NCI-H345 treated with DMSO at 0.1 percent for 48 hours (cell line): Measurements from ENCODE around the gene MSI2.
A peak's percentile ranks its signal among the peaks of the same experiment; 100 is the strongest.
"Not testable (repeated sequence)": the region's sequence is repeated elsewhere in the genome, so short reads cannot be mapped to it uniquely, and the experiment has no call there.

Experiments
- DNase-seq: peaks from one replicate; lab custom pipeline; 2025; ENCODE audit not compliant: unreplicated experiment; lab: John Stamatoyannopoulos, UW

The MSI2 gene

DNA sequence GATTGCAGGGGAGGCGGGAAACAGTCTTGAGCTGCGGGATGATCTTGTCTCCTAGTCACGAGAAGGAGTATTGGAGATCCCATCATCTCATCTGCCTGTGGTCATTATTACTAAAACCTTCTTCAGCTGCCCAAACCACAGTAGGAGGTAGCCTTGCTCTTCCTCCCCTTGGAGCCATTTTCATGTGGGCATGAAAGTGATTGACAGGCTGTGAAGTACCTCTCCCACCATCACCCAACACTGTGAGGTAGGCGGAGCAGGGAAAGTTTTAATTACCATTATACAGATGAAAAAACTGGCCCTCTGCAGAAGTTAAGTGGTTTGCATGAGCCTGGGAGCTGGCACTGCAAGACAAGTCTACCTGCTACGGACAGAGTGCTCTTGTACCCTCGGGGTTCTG, 237.3 kb downstream of the MSI2 start:
- DNase-seq, result no peak

DNA sequence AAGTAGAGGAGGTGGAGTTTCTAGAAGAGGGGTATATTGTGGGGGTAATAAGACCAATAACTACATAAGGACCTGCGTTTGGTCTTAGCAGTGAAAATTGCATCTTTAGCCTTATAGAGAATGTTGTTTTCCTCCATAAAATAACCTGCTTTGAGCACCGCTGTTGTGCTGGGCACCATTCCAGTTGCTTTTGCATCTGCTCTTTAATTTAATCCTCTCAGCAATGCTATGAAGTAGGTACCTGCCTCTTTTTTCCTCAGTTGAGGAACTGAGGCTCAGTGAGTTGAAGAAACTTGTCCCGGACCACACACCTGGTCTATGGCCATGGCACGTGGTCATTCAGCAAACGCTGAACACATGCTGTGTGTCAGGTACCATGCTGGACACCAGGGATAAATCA, 238.1 kb downstream of the MSI2 start:
- DNase-seq, result no peak

DNA sequence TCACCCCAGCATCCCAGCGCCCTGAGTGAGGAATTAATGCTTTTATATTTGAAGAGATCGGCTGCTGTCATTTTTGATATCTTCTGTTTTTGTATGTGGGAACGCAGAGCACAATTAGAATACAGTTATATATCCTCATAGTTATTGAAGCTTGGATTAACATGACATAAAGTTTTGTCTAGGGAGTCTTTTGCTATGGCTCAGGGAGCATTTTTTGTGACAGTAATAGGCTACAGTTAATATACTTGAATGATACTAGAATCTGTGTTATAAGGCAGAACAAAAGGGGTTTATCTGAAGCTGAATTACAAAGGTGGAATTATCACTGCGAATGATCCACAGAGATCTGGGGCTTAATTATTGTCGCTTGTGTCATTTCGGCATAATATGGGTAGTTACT, 239.4 kb downstream of the MSI2 start:
- no peak for DNase-seq

DNA sequence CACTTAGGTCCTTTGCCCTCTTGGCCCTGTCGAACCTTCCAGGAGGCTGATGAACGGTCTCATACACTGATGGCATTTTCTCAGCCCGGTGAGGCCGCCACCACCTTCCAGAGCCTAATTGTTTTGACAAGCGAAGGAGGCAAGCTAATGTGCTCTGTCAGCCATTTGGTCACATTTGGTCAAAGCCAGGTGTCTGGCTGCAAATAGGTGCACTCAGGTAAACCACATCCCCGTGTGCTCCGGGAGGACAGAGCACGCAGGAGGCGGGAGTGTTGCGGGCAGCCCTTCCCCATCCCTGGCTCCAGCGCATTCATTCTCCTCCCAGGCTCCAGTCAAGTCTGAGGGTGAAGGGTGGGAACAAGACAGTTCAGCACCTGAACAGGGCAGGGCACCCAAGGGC, 240.1 kb downstream of the MSI2 start:
- DNase-seq, result no peak

DNA sequence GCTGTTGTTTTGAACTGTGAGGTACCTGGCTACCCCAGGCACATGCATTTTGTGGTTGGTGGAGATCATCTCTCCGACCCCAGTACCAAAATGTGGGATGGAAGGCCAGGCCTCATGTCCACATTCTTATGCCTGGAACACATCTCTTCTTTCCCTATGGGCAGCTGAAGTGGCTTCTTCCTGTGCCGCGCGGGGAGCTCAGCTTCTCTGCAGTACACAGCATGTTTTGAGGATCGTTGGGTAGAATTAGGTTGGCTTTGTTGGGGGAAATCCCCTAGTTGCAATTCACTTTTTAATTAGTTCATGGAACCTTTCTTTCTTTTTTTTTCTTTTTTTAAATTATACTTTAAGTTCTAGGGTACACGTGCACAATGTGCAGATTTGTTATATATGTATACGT, 242.1 kb downstream of the MSI2 start:
- DNase-seq, result no peak

DNA sequence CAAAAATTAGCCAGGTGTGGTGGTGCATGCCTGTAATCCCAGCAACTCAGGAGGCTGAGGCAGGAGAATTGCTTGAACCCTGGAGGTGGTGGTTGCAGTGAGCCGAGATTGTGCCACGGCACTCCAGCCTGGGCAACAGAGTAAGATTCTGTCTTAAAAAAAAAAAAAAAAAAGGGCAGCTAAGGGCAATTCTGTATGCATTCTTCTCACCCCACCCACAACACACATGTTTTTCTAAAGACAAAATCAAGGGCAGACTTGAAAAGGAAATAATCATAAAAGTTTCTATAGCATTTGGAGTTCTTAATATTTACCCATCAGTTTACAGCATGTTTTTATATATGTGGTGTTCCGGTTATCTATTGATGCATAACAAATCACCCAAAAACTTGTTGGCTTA, 242.9 kb downstream of the MSI2 start:
- DNase-seq, result not testable (repeated sequence)

DNA sequence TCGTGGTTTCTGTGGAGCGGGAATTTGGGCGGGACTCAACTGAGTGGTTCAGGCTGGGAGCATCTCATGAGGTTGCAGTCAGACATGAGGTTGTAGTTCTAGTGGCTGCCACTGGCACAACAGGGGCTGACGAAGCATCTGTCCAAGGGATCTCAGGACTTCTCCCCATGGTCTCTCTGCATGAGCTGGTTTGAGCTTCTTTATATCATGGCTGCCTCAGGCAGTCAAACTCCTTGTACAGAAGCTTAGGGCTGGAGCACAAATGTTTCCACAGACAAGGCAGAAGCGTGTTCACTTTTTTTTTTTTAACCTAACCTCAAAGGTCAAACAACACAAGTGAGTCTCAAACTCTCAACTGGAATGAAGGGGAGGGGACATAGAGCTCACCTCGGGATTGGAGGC, 243.3 kb downstream of the MSI2 start:
- DNase-seq, result no peak

DNA sequence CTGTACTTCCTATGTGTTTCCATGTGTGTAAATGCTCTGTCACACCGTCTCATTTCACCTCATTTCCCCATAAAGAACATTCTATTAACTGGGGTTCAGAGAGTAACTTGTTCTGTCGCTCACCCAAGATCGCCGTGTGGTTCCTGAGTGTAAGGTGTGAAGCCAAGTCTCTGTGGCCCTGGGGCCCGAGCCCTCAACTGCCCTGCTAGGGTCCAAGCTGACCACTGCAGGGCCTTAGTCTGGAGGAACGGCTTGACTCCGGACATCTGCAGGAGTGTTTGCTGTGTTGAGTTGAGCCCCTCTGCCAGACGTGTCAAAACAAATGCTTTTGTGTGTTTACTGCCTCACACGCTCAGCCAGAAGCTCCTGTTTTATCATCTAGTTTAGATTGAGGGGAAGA, 244.7 kb downstream of the MSI2 start:
- DNase-seq, result no peak

DNA sequence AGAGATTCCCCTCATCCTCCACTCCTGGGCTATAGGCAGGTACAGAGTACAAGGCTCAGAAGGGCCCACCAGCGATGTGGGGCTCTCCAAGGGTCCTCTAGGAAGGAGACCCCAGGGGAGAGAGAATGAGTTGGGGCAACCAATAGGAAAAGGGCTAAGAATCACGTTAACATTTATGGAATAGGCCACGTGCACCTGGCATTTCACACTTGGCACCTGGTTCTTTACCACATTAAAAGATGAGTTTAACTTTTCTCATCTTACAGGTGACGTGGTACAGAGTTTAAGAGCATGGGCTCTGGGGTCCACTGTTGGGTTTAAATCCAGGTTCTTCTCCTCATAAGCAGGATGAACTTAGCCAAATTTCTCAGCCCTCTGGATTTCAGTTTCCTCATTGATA, 245.7 kb downstream of the MSI2 start:
- DNase-seq, result no peak

DNA sequence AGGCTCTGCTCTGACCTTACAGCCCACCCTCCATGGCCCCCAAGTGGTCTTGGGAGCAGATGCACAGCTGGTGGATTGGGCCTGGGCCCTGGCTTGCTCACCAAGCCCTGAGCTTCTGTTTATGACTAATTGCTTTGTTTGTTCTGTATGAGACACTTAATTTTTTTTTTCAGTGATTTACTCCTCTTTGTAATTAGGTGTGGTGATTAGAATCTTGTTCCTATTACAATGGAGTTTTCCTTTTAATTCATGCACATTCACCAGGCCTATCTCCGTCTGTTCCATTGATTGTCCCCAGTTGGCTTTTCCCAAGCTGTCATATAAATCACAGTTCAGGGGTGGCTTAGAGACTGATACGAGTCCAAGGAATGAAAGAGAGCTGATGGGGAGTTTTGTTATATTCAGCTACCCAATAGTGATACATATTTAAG, 246.5 kb downstream of the MSI2 start:
- no peak for DNase-seq

DNA sequence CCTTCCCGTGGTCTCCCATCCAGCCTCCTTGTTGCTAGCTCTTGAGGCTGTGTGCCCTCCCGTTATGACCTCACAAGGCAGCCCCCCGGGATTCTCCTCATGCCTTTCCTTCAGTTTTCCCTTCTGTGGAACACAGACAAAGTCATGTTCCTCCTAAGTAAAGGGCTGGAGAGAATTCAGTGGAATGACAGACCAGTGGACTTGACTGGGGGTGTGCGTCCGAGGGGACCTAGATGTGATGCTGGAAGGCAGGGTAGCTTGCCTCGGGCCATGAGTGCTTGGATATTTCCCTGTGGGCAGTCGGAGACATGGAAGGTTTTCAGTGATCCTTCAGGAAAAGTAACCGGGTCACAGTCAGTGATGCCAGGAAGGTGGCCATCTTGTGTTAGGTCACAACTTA, 247.9 kb downstream of the MSI2 start:
- no peak for DNase-seq

DNA sequence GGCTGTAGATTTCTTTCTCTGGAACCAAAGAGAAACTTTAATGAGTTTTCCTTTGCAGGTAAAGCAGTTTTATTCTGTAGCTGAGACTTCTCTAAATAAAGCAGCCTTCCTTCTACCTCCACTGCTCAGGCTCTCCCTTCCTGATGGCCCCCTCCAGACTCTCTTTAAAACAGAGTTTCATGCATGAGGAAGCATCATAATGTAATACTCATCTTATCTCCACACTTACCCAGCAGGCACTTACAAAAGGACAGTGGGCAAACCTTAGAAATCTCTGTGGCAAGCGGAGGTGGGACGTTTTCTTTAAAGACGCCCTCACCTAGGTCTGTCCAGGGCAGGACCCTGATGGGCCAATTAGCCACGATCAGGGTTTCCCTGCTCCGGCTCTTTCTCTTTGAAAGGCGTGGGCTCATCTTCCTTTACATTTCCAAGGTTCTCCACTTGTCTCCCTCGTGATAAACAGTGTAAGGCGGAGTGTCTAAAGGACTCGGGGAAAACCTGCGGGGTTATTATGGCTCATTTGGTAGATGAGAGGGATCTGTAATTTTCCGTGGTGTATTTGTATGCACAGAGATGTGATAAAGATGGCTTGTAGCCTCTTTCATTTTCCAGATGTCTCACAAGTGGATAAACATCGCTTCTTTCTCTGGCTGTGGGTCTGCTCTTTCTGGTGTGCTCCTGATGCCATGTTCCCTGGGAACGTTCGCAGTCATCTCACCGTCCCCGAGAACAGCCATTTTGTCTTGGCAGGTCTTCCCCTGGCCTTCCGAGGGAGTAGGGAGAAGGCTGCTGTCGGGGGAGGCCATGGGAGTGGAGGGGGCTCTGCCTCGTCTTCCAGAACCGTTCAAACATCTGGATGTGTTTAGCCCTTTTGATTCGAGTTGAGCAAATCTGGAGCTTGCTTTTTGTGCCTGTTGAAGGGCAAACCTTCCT, 249.8 kb downstream of the MSI2 start:
- peak; percentile 50 for DNase-seq

DNA sequence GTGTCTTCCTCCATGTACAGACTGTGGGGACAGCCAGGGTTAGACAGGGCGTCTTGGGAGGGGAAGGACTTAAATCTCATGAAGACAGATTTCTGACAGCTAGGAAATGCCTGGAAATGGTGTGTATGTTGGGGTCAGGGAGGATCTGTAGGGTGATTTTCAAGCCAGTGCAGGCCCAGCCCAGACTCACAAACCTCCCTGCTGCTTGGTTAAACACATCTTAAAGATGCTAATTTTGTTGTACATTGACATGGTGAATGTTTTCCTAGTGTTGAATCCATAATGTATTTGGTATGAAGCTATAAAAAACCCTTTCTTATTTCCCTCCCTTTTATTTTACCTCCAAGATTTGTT, 250.4 kb downstream of the MSI2 start:
- DNase-seq, result no peak

DNA sequence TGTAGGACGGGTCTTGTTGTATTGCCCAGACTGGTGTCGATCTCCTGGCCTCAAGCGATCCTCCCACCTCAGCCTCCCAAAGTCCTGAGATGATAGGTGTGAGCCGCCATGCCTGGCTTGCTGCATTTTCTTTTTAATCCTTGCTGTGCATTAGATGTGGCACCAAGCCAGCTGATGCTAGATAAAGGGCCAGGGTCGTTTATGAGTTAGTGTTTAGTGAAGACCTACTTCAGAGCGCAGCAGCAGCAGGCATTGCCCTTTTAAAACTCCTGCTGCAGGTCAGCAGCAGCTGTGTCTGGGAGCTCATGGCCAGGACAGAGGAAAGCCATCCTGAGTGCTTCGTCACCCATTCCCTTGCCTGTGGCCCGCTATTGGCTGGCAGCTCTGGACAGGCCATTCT, 251.5 kb downstream of the MSI2 start:
- peak; percentile 23 for DNase-seq

DNA sequence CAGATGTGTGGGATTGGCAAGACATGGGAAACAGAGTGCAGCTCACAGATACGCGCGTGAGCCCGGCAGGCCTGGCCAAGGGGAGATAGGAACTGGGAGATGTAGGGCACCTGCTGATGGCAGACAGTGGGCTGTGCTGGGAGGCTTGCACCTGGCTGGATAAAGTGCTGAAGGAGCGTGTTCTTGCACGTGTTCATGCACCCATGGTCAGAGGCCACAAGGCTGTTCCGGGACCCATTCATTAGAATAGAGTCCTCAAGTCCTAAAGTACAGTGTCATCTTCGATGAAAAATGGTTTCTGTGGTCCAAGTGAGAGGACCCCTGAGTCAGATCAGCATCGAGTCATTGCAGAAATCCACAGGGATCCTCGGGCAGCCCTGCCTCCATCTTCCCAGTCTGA, 252.3 kb downstream of the MSI2 start:
- DNase-seq, result no peak

DNA sequence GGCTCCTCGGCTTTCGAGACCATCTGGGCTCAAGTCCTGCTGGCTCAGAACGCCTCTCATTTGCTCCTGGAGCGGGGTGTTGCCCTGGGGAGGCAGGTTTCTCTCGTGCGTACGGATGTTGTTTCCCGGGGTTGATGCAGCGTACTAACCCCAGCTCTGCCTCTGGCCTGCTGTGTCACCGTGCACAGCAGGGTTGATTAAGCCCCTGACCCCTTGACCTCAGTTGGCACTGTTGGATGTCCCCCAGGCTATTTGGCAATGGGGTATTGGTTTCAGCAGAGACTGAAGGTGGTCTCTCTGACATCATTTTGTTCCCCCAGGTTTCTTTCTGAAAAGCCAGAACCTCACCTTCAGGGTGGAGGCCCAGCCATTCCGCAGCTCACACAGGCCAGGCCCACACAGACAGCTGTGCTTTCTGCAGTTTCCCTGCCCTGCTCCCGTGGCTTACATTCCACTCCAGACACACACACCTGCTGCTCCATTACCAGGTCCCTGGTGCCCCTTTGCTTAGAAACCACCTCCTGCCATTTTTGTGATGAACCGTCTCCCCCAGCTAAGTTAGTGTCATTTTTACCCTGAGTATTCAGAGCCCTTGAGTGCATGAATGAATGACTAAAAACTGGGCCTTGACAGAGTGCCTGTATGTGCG, 255.3 kb downstream of the MSI2 start:
- no peak for DNase-seq

DNA sequence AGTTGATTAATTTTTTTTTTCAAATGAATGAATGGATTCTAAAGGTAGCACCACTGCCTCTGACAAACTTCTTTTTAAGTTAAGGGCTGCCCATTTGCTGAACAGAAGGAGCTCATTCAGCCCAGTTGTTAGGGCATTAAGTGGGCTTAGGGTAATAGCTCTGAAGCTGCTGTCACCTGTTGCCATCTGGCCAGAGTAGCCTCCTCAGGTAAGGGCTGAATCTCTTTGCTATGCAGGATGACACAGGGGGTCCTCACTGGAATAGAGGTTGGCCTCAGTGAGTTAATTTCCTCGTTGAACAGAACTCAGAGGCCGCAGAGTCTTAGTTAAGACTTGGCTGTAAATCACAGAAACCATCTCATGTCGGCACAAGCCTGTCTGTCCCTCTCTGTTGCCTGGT, 255.9 kb downstream of the MSI2 start:
- no peak for DNase-seq

DNA sequence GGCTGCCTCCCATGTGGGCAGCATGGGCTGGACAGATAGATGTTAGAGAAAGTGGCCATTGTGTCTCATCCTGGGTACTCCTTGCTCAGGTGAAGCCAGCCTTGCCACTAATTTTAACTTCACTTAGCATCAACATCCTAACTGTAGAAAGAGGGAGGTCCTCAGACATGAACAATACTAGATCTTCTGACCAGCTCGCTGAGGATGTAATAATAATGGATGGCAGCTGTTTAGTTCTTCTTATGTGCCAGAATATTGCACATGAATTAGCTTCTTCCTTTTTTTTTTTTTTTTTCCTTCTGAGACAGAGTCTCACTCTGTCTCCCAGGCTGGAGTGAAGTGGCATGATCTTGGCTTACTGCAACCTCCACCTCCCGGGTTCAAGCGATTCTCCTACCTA, 256.4 kb downstream of the MSI2 start:
- no peak for DNase-seq

DNA sequence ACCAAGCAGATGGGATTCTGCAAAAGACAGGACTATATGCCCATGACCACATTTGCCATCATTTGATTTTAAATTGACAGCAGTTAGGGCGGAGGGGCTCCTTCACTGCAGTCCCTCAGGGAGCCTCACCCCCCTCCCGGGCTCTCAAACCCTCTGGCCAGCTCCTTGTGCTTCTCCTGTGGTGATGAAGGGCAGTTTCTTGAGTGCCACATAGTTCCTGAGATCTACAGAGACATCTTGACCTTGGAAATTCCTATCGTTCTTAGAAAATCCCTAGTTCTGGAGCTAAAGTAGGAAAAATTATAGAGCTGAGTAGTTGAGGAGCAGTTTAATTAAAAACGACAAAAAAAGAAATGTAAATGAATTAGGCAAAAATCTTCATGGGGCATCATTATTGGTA, 257.2 kb downstream of the MSI2 start:
- no peak for DNase-seq

DNA sequence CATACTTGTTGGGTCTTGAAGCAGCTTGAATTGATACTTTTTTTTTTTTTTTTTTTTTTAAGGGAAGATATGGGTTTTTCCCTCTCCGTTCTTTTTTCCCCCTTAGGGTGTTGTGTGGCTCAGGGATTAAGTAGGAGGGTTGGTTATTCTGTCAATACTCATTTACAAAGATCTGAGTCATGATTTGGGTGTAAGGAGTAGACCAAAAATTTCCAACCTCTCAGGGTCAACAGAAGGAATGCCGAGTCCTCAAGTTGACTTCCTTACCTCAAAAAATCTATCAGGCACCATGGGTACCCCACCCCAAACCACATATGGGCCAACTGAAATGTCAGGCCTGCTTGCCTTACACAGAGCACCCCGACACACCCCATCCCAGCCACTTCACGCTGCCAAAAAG, 258.3 kb downstream of the MSI2 start:
- DNase-seq, result no peak

DNA sequence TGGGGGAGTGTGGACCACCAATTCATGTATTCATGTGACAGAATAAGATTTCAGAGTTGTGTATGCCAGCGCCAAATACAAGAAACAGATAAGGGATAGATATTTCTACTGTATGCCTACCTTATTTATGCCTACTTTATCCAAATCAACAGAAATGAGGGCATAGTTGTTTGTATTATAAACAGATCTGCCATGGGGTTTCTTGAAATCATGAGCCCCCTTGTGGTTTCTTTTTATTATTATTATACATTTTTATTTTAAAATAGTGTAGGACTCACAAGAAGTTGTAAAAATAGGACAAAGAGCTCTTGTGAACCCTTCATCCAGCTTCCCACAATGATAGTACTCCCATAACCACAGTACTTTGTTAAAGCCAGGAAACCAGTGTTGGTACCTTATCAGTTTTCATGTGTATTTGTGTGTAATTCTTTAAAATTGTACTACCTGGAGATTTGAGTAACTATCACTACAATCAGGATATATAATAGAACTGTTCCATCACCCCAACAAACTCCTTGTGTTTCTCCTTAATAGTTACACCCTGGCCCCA, 259.4 kb downstream of the MSI2 start:
- no peak for DNase-seq
